ENCODE measurements around the gene AP3S2.
"Not testable (repeated sequence)": the region's sequence is repeated elsewhere in the genome, so short reads cannot be mapped to it uniquely, and the experiment has no call there.

AP3S2 gene

DNA sequence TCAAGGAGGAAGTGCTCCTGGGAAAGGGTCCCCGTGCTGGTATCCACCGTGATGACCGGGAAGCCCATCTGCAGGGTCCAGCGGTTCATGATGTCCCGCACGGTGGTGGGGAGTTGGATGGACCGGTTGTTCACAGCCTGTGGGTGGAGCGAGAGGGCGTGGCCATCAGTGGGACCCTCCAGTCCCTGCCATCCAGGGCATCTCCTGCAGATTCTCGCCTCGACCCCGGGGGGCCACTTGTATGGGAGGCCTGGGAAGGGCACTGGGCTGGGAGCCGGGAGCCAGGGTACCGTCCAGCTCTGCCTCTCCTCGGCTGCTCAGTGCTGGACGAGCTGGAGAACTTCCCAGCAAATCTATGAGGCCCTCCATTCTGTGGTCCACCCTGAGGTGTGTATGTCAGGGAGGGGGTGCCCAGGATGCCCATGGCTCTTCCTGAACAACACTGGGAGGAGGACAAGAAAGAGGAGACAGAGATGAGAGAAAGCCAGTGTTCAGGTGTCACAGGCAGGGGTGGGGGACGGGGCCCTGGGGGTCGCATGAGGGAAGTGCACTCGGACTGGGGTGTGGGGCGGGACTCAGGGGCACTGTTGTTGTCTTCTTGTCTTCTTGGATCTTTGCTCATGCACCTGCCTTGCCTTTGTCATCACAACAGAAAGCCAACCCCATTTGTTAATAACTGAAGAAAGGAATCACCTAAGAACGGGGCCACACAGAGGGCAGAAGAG is 92.2 kb downstream of the AP3S2 start:
- H3K4me1 ChIP-seq (ENCODE audit: control insufficient read depth, insufficient read depth, low read length), result peaks cover 3% of the 10 kb centered on the region
- H3K4me3 ChIP-seq (ENCODE audit: low read length), result no peak overlapping the region
- H3K9me3 ChIP-seq (ENCODE audit: control insufficient read depth, low read length), result no peaks in the 10 kb centered on the region
- H3K36me3 ChIP-seq (ENCODE audit: control insufficient read depth, insufficient read depth, low read length, severe bottlenecking), result peaks cover 98% of the 10 kb centered on the region
- H3K27me3 ChIP-seq (replicated peaks; ENCODE audit: control insufficient read depth, insufficient read depth, low read length), result no peaks in the 10 kb centered on the region
- no peak overlapping the region for H3K9ac ChIP-seq (ENCODE audit: low read length)
- no peak for DNase-seq (ENCODE audit: low read depth)

DNA sequence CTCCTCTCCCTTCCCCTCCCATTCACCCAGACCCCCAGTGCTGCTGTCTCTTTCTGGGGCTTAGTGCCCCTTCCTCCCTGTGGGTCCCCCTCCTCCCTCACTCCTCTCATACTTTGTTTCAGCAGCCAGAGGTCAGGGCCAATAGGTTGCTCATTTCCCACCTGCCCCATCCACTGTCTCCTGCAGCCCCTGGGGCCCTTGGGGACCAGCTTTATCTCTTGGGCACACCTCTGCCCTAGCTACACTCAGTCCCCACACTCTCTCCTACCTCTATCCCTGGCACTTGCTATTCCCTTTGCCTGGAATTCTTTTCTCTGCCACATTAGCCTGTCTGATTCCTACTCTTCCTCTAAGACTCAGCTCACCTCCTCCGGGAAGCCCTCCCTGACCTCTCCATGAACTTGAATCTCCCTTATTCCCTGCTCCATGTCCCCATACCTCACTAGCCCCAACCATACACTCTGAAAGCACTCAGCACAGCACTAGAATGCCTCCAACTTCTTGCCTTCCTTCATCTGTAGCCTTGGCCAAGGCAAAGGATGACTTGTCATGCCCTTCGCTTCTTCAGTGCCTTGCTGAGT is 93.8 kb downstream of the AP3S2 start:
- DNase-seq (ENCODE audit: low read depth), result no peak

DNA sequence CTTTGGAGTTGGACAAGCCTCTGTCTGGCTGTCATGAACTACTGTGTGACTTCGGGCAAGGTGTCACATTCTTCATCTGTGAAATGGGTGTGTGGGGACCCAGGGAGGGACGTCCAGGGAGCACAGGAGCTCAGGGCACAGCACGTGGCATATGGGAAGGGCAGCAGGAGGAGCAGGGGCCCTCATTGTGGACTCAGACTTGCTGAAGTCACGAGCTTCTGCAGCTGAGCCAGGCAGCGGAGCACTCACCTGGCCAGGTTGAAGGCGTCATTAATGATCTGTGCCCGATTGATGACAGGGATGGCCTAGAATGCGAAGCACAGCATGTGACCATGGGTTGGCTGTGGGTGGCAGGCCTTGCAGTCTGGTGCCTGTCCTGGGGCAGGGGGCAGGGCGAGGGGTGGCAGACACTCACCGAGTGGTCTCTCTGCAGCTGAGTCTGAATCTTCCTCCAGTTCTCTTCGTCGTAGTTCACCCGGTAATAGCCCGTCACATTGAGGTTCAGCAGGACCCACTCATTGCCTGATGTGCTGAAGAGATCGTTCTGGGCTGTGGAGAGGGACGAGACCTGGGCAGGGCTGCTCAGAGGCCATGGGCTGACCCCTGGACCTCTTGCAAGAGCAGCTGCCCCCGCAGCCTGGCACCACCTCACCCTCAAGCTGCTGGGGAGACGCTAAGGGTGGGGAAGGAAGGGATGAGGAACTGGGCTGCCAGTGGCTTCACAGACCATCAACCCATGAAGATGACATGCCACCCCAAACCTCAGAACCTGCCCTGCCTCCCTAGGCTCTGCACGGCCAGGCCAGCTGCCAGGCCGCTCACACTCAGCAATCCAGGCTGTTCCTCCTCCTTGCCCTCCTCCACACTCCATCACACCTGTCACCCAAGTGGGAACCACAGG is 94.5 kb downstream of the AP3S2 start:
- peaks cover 93% of the 10 kb centered on the region for H3K36me3 ChIP-seq (ENCODE audit: control insufficient read depth, insufficient read depth, low read length, severe bottlenecking)
- no peaks in the 10 kb centered on the region for H3K27me3 ChIP-seq (replicated peaks; ENCODE audit: control insufficient read depth, insufficient read depth, low read length)
- no peak overlapping the region for H3K9ac ChIP-seq (ENCODE audit: low read length)
- no peak for DNase-seq (ENCODE audit: low read depth)
- H3K9me3 ChIP-seq (ENCODE audit: control insufficient read depth, low read length), result no peaks in the 10 kb centered on the region
- H3K4me1 ChIP-seq (ENCODE audit: control insufficient read depth, insufficient read depth, low read length), result peaks cover 17% of the 10 kb centered on the region
- H3K4me3 ChIP-seq (ENCODE audit: low read length), result no peak overlapping the region

More for the DNA sequence above, 93.8 kb downstream of the AP3S2 start:
- H3K9ac ChIP-seq (ENCODE audit: low read length), result no peak overlapping the region
- peaks cover 10% of the 10 kb centered on the region for H3K4me1 ChIP-seq (ENCODE audit: control insufficient read depth, insufficient read depth, low read length)
- no peaks in the 10 kb centered on the region for H3K27me3 ChIP-seq (replicated peaks; ENCODE audit: control insufficient read depth, insufficient read depth, low read length)
- H3K9me3 ChIP-seq (ENCODE audit: control insufficient read depth, low read length), result no peaks in the 10 kb centered on the region
- H3K4me3 ChIP-seq (ENCODE audit: low read length), result no peak overlapping the region
- H3K36me3 ChIP-seq (ENCODE audit: control insufficient read depth, insufficient read depth, low read length, severe bottlenecking), result peaks cover 96% of the 10 kb centered on the region

DNA sequence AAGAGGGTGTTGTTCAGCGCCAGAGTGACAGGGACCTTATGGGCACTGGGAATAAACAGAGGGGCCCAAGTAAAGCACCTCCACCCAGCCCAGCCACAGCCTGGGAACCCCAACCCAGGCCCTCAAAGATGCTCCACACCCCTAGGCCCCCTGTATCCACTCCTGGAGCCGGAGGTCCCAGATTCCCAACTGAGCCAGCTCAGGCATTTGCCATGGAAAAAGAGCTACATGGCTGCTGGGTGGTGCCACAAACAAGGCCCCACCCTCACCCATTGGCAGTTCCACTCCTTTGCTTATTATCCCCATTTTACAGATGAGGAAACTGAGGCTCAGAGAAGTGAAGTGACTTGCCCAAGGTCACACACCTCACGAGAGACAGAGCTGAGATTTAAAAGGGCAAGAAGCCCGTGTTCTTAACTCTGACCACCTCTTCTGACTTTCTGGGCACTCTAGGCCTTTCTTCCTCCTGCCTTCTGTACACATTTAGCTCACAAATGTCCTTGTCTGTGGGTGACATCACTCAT is 96.1 kb downstream of the AP3S2 start:
- DNase-seq (ENCODE audit: low read depth), result no peak
- Histone ChIP-seq H3K27me3 (replicated peaks; ENCODE audit: control insufficient read depth, insufficient read depth, low read length) (no peaks in the 10 kb centered on the region), H3K36me3 (ENCODE audit: control insufficient read depth, insufficient read depth, low read length, severe bottlenecking) (peaks cover 91% of the 10 kb centered on the region), H3K4me1 (ENCODE audit: control insufficient read depth, insufficient read depth, low read length) (peaks cover 17% of the 10 kb centered on the region), H3K4me3 (ENCODE audit: low read length) (no peak overlapping the region), H3K9ac (ENCODE audit: low read length) (no peak overlapping the region), H3K9me3 (ENCODE audit: control insufficient read depth, low read length) (no peaks in the 10 kb centered on the region)

DNA sequence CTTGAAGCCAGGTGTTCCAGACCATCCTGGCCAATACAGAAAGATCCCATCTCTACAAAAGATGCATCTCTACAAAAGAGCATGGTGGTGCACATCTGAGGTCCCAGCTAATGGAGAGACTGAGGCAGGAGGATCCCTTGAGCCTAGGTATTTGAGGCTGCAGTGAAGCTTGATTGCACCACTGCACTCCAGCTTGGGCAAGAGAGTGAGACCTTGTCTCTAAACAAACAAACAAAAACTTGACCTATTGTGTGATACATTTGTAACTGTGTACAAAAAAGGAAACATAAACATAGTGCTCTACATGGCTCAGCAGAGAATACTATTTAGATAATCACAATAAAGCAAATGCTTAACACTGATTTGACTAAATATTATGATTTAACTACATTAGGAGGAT is 97.8 kb downstream of the AP3S2 start:
- peak overlapping the region; percentile 51 for H3K9ac ChIP-seq (ENCODE audit: low read length)
- H3K36me3 ChIP-seq (ENCODE audit: control insufficient read depth, insufficient read depth, low read length, severe bottlenecking), result peaks cover 91% of the 10 kb centered on the region
- no peak for DNase-seq (ENCODE audit: low read depth)
- H3K9me3 ChIP-seq (ENCODE audit: control insufficient read depth, low read length), result no peaks in the 10 kb centered on the region
- H3K4me3 ChIP-seq (ENCODE audit: low read length), result no peak overlapping the region
- peaks cover 17% of the 10 kb centered on the region for H3K4me1 ChIP-seq (ENCODE audit: control insufficient read depth, insufficient read depth, low read length)
- no peaks in the 10 kb centered on the region for H3K27me3 ChIP-seq (replicated peaks; ENCODE audit: control insufficient read depth, insufficient read depth, low read length)

DNA sequence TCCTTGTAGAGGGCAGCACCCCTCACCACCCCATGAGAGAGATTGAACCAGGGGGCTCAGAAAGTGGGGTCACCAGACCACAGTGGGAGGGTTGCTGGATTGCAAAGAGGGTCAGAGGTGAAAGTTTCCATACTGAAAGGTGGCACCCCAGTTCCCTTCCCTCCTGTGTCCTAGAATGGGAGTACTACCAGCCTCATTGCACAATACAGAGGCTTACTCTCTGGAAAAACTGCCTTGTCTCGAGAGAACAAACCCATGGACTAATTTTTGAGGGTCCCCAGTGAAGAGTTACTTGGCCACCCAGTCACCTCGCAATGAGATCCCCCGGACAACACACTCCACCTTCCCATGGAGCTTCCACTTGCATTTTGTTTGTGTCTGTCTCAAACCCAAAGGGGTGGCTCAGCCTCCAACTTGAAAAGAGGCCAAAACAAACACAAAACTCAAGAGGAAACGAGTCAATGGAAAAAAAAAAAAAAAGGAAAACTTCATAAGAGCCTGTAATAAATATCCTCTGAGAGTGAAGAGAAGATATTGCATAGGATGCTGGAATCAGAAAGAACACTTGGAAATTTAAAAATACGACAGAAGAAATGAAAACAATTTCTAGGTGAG is 99.1 kb downstream of the AP3S2 start:
- H3K36me3 ChIP-seq (ENCODE audit: control insufficient read depth, insufficient read depth, low read length, severe bottlenecking), result peaks cover 91% of the 10 kb centered on the region
- H3K9me3 ChIP-seq (ENCODE audit: control insufficient read depth, low read length), result no peaks in the 10 kb centered on the region
- DNase-seq (ENCODE audit: low read depth), result peak; percentile 79
- H3K27me3 ChIP-seq (replicated peaks; ENCODE audit: control insufficient read depth, insufficient read depth, low read length), result no peaks in the 10 kb centered on the region
- peak overlapping the region; percentile 51 for H3K9ac ChIP-seq (ENCODE audit: low read length)
- H3K4me3 ChIP-seq (ENCODE audit: low read length), result peak overlapping the region; percentile 20
- peaks cover 17% of the 10 kb centered on the region for H3K4me1 ChIP-seq (ENCODE audit: control insufficient read depth, insufficient read depth, low read length)

DNA sequence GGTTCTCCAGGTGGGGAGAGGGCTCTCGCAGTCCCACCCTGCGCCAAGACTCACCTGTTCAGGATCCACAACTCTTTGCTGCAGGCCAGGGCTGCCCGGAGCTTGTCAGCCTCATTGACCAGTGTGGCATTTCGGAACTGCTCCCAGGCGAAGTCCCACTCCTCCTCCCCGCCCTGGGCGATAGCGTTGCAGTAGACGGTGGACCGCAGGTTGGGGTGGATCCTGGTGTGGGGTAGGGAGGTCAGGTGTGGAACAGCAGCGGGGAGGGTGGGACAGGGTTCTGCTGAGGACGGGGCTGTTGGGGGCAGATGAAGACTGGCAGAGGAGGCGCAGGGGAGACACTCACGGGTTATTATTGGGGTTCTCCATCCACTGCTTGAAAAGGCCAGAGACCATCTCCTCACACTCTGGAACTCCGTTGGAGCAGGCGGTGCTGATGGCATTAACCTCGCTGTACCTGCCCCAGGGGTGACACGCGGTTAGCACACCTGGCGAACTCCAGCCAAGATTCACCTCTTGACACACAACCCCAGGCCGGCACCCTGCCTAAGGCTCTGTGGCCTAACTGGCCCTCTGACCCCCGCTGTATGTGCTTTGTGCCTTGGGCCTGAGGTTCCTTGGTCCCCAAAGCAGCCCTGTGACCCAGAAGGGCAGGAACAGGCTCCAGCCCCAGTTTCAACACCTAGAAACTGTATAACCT is 101.5 kb downstream of the AP3S2 start:
- Histone ChIP-seq H3K4me1 (ENCODE audit: control insufficient read depth, insufficient read depth, low read length) (peaks cover 17% of the 10 kb centered on the region), H3K9me3 (ENCODE audit: control insufficient read depth, low read length) (peaks cover 7% of the 10 kb centered on the region), H3K27me3 (replicated peaks; ENCODE audit: control insufficient read depth, insufficient read depth, low read length) (no peaks in the 10 kb centered on the region), H3K4me3 (ENCODE audit: low read length) (no peak overlapping the region), H3K36me3 (ENCODE audit: control insufficient read depth, insufficient read depth, low read length, severe bottlenecking) (peaks cover 89% of the 10 kb centered on the region), H3K9ac (ENCODE audit: low read length) (no peak overlapping the region)
- no peak for DNase-seq (ENCODE audit: low read depth)

DNA sequence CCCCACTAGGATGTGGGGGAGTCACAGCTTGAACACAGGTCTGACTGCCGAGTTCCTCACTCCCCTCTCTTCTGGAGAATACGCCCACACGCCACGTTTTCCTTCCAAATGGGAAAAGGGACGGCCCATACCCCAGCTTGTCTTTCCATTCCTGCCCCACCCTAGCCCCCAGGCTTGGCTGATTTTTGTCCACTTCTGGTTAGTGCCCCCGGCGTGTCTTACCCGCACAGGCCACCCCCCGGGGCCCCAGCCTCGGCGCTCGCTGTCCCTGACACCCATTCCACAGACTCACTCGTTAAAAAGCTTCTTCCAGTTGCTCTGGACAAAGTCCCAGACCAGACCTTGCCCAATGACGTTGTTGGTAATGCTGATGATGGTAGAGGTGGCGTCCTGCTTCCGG is 103.1 kb downstream of the AP3S2 start:
- Histone ChIP-seq H3K9me3 (ENCODE audit: control insufficient read depth, low read length) (peaks cover 7% of the 10 kb centered on the region), H3K4me1 (ENCODE audit: control insufficient read depth, insufficient read depth, low read length) (peaks cover 18% of the 10 kb centered on the region), H3K9ac (ENCODE audit: low read length) (no peak overlapping the region), H3K27me3 (replicated peaks; ENCODE audit: control insufficient read depth, insufficient read depth, low read length) (no peaks in the 10 kb centered on the region), H3K4me3 (ENCODE audit: low read length) (no peak overlapping the region), H3K36me3 (ENCODE audit: control insufficient read depth, insufficient read depth, low read length, severe bottlenecking) (peaks cover 88% of the 10 kb centered on the region)
- no peak for DNase-seq (ENCODE audit: low read depth)

DNA sequence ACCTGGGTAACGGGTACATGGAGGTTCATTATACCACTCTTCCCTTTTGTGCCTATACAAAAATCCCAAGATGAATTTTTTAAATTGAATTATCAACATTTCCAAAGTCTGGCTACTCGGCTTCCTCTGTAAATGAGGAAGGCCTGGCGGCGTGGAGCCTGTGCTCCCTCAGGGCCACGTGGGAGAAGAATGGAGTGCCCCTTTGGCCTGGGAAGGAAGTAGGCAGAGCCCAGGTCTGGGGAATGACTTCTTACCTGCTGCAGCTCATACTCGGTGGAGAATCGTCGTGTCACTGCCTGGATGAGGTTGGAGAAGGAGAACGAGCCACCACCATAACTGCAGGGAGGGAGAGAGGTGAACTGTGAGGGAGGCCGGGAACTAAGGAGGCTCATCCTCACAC is 103.6 kb downstream of the AP3S2 start:
- DNase-seq (ENCODE audit: low read depth), result no peak
- no peaks in the 10 kb centered on the region for H3K27me3 ChIP-seq (replicated peaks; ENCODE audit: control insufficient read depth, insufficient read depth, low read length)
- peaks cover 88% of the 10 kb centered on the region for H3K36me3 ChIP-seq (ENCODE audit: control insufficient read depth, insufficient read depth, low read length, severe bottlenecking)
- H3K4me1 ChIP-seq (ENCODE audit: control insufficient read depth, insufficient read depth, low read length), result peaks cover 18% of the 10 kb centered on the region
- H3K9ac ChIP-seq (ENCODE audit: low read length), result no peak overlapping the region
- no peak overlapping the region for H3K4me3 ChIP-seq (ENCODE audit: low read length)
- peaks cover 7% of the 10 kb centered on the region for H3K9me3 ChIP-seq (ENCODE audit: control insufficient read depth, low read length)

DNA sequence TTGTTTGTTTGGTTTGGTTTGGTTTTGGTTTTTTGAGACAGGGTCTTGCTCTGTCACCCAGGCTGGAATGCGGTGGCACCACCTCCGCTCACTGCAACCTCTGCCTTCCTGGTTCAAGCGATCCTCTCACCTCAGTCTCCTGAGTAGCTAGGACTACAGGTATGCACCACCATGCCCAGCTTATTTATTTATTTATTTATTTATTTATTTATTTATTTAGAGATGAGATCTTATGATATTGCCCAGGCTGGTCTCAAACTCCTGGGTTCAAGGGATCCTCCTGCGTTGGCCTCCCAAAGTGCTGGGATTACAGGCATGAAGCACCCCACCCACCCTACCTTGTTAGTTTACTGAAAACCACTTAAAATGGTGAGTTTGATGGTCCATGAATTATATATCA is 105.2 kb downstream of the AP3S2 start:
- peaks cover 20% of the 10 kb centered on the region for H3K4me1 ChIP-seq (ENCODE audit: control insufficient read depth, insufficient read depth, low read length)
- H3K4me3 ChIP-seq (ENCODE audit: low read length); H3K27me3 ChIP-seq (replicated peaks; ENCODE audit: control insufficient read depth, insufficient read depth, low read length); H3K9me3 ChIP-seq (ENCODE audit: control insufficient read depth, low read length); H3K9ac ChIP-seq (ENCODE audit: low read length); DNase-seq (ENCODE audit: low read depth): not testable (repeated sequence)
- peaks cover 87% of the 10 kb centered on the region for H3K36me3 ChIP-seq (ENCODE audit: control insufficient read depth, insufficient read depth, low read length, severe bottlenecking)
